Thyroid gland (tissue), 4 donors: ENCODE measurements around the gene HECTD2.

ENCODE experiments used
- POLR2A ChIP-seq, 2 donors: fragments of 450-650 bp; IDR thresholded peaks; one replicate each; pipeline ENCODE4 v1.6.1; 2017; ENCODE audit warnings: antibody characterized with exemption in 2 of 2, mild to moderate bottlenecking in 2 of 2, moderate library complexity in 1 of 2
- TF ChIP-seq, protein P1 (sequence below), 6 experiments: fragments of 200-600 bp in 3 of 6; fragments of 450-650 bp in 3 of 6; sonication (generic) in 3 of 6; IDR thresholded peaks; one replicate each; pipeline ENCODE4 v1.5.1; 2016 to 2019; ENCODE audit warnings: antibody characterized with exemption in 6 of 6, mild to moderate bottlenecking in 2 of 6, inconsistent platforms in 1 of 6, moderate library complexity in 1 of 6

DNA sequence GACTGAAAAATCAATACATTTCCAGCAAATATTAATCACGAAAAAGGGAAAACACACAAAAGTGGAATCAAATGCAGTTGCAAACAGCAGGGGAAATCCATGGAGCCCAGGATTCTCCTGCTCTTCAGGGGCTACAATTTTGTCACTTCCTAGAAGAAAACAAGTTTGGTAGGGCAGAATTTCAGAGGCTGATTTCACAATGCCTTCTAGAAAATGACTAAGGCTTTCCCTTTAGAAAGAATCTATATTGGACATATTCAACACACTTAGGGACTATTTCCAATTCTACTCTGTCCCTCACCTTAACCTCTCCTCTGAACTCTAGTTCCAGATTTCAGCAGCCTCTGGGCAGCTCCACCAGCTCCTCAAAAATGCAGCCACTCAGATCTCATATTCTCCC is 111.3 kb downstream of the HECTD2 start:
- TF ChIP-seq, protein P1, sequence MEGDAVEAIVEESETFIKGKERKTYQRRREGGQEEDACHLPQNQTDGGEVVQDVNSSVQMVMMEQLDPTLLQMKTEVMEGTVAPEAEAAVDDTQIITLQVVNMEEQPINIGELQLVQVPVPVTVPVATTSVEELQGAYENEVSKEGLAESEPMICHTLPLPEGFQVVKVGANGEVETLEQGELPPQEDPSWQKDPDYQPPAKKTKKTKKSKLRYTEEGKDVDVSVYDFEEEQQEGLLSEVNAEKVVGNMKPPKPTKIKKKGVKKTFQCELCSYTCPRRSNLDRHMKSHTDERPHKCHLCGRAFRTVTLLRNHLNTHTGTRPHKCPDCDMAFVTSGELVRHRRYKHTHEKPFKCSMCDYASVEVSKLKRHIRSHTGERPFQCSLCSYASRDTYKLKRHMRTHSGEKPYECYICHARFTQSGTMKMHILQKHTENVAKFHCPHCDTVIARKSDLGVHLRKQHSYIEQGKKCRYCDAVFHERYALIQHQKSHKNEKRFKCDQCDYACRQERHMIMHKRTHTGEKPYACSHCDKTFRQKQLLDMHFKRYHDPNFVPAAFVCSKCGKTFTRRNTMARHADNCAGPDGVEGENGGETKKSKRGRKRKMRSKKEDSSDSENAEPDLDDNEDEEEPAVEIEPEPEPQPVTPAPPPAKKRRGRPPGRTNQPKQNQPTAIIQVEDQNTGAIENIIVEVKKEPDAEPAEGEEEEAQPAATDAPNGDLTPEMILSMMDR (IDR thresholded peaks at IDR 0.05), result no peak
- TF ChIP-seq POLR2A (IDR thresholded peaks at IDR 0.05), result no peak
